ENCODE measurements around the gene RAB14.

RAB14 gene

GRCh38 chr9:121206516-121207370 lies 5.1 kb upstream of the RAB14 start:
- H3K4me2 ChIP-seq (ENCODE audit: low read length), result peak overlapping the region; percentile 72
- H3K27me3 ChIP-seq (ENCODE audit: low read depth, low read length), result no peaks in the 10 kb centered on the region
- TF ChIP-seq CTCF (IDR thresholded peaks at IDR 0.05; ENCODE audit: low read depth, low read length) (no peak), EZH2phosphoT487 (IDR thresholded peaks at IDR 0.05; ENCODE audit: low read depth) (no peak)
- H3K79me2 ChIP-seq (ENCODE audit: low read length), result peaks cover 5% of the 10 kb centered on the region
- H4K20me1 ChIP-seq (ENCODE audit: insufficient read depth, low read length), result no peaks in the 10 kb centered on the region
- peak overlapping the region; percentile 53 for H3K4me3 ChIP-seq (ENCODE audit: low read length)
- no peak overlapping the region for H2AFZ ChIP-seq (ENCODE audit: low read depth, low read length)
- H3K4me1 ChIP-seq (ENCODE audit: low read length), result peaks cover 25% of the 10 kb centered on the region
- peak overlapping the region; percentile 2; the same call in 1 of the 2 replicates for H3K9ac ChIP-seq (ENCODE audit: low read length)
- no peaks in the 10 kb centered on the region for H3K9me3 ChIP-seq (ENCODE audit: insufficient read depth, low read length)
- no peaks in the 10 kb centered on the region for H3K36me3 ChIP-seq (replicated peaks; ENCODE audit: low read depth, low read length)
- peak overlapping the region; percentile 61 for H3K27ac ChIP-seq (ENCODE audit: low read length)

- Histone ChIP-seq H3K4me3 (ENCODE audit: low read length) (no peak overlapping the region), H4K20me1 (ENCODE audit: insufficient read depth, low read length) (peaks cover 15% of the 10 kb centered on the region), H3K9me3 (ENCODE audit: insufficient read depth, low read length) (no peaks in the 10 kb centered on the region), H3K9ac (ENCODE audit: low read length) (no peak overlapping the region), H3K4me2 (ENCODE audit: low read length) (no peak overlapping the region), H3K4me1 (ENCODE audit: low read length) (peaks cover 34% of the 10 kb centered on the region), H2AFZ (ENCODE audit: low read depth, low read length) (no peak overlapping the region), H3K27me3 (ENCODE audit: low read depth, low read length) (no peaks in the 10 kb centered on the region), H3K36me3 (replicated peaks; ENCODE audit: low read depth, low read length) (no peaks in the 10 kb centered on the region), H3K27ac (ENCODE audit: low read length) (no peak overlapping the region), H3K79me2 (ENCODE audit: low read length) (peaks cover 25% of the 10 kb centered on the region)
- TF ChIP-seq EZH2phosphoT487 (IDR thresholded peaks at IDR 0.05; ENCODE audit: low read depth) (no peak), CTCF (IDR thresholded peaks at IDR 0.05; ENCODE audit: low read depth, low read length) (no peak)
These were observed 2.9 kb upstream of the RAB14 start for GRCh38 chr9:121204611-121205010.

DNA sequence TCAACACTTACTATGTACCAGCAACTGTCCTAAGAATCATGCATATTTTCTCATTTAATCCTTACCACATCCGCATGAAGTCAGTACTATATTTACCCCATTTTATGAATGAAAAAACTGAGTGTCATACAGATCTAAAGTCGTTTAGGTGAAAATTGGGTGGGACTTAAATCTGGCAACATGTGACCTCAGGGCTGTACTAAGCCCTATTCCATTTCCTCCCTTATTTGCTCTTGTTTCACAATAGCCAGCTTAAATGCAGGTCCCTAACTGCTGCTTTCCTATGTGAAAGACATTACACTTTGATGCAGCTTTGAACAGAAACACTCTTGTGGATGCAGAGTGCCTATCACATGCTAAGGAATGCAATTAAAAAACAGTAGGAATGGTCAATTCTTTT lies 2.5 kb upstream of the RAB14 start:
- H3K9me3 ChIP-seq (ENCODE audit: insufficient read depth, low read length), result no peaks in the 10 kb centered on the region
- H3K4me2 ChIP-seq (ENCODE audit: low read length), result no peak overlapping the region
- H4K20me1 ChIP-seq (ENCODE audit: insufficient read depth, low read length), result peaks cover 20% of the 10 kb centered on the region
- H3K4me1 ChIP-seq (ENCODE audit: low read length), result peaks cover 39% of the 10 kb centered on the region
- H3K27me3 ChIP-seq (ENCODE audit: low read depth, low read length), result no peaks in the 10 kb centered on the region
- no peak overlapping the region for H3K4me3 ChIP-seq (ENCODE audit: low read length)
- no peak overlapping the region for H2AFZ ChIP-seq (ENCODE audit: low read depth, low read length)
- TF ChIP-seq EZH2phosphoT487 (IDR thresholded peaks at IDR 0.05; ENCODE audit: low read depth) (no peak), CTCF (IDR thresholded peaks at IDR 0.05; ENCODE audit: low read depth, low read length) (no peak)
- H3K9ac ChIP-seq (ENCODE audit: low read length), result no peak overlapping the region
- H3K27ac ChIP-seq (ENCODE audit: low read length), result no peak overlapping the region
- H3K36me3 ChIP-seq (replicated peaks; ENCODE audit: low read depth, low read length), result no peaks in the 10 kb centered on the region
- peaks cover 30% of the 10 kb centered on the region for H3K79me2 ChIP-seq (ENCODE audit: low read length)

DNA sequence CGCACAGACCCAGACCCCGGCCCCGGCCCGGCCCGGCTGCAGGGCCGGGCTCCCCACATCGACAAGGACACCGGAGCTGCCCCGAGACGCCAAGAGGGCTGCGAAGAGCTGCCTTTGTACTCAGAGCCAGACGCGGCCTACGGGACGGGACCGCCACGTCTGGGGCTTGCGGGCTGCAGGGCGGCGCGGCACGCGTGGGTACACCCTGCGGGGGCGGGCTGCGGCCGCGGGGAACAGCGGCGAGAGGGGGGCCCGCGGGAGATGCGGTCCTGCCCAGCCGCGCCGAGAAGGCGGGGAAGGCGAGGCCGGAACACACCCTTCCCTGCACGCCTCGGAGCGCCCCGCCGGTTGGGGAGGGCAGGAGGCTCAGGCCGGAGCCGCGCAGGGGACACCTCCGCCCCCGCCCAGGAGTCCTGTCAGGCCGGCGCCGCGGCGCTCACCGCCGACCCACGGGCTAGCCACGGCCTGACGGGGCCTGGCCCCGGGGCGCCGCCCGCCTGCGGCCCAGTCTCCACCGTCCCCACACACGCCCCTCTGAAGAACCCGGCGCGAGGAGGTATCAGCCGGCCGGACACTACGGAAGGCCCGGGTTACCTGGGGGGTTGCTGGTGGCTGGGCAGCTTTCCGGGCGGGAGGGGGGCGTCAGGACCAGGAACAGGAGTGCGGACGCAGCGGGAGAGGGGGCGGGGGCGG lies 478 bp downstream of the RAB14 start:
- peak overlapping the region; percentile 80 for H3K9ac ChIP-seq (ENCODE audit: low read length)
- H4K20me1 ChIP-seq (ENCODE audit: insufficient read depth, low read length), result peaks cover 48% of the 10 kb centered on the region
- H3K27me3 ChIP-seq (ENCODE audit: low read depth, low read length), result no peaks in the 10 kb centered on the region
- H3K36me3 ChIP-seq (replicated peaks; ENCODE audit: low read depth, low read length), result peaks cover 3% of the 10 kb centered on the region
- peak overlapping the region; percentile 95 for H3K4me2 ChIP-seq (ENCODE audit: low read length)
- H2AFZ ChIP-seq (ENCODE audit: low read depth, low read length), result peak overlapping the region; percentile 52; the same call in 1 of the 2 replicates
- no peaks in the 10 kb centered on the region for H3K9me3 ChIP-seq (ENCODE audit: insufficient read depth, low read length)
- peak overlapping the region; percentile 75 for H3K27ac ChIP-seq (ENCODE audit: low read length)
- H3K4me1 ChIP-seq (ENCODE audit: low read length), result peaks cover 40% of the 10 kb centered on the region
- TF ChIP-seq EZH2phosphoT487 (IDR thresholded peaks at IDR 0.05; ENCODE audit: low read depth) (no peak), CTCF (IDR thresholded peaks at IDR 0.05; ENCODE audit: low read depth, low read length) (no peak)
- H3K79me2 ChIP-seq (ENCODE audit: low read length), result peaks cover 60% of the 10 kb centered on the region
- peak overlapping the region; percentile 90 for H3K4me3 ChIP-seq (ENCODE audit: low read length)

Data from OCI-LY3 (cell line).